Fibroblast of the aortic adventitia (primary cell): ENCODE data around the gene CSRNP3. TPM values are rescaled to one million over a fixed set of nuclear protein-coding genes. Genes with fewer than 3 reads are reported as not detected.

Experiments used
- DNase-seq: peaks from one replicate; pipeline ENCODE4 v3.0.0-alpha.2; 2010; ENCODE audit warnings: low read depth
- H3K4me3 ChIP-seq: 2 replicates; pipeline ENCODE4 v1.5.1; 2011; ENCODE audit warnings: low read depth, mild to moderate bottlenecking, control low read depth, low read length, moderate library complexity
- CTCF ChIP-seq: IDR thresholded peaks from 2 replicates; pipeline ENCODE4 v1.5.1; 2011; ENCODE audit warnings: mild to moderate bottlenecking, low read length, control low read depth, inconsistent platforms; ENCODE audit not compliant: insufficient read depth
- total RNA-seq: library from RNA; depleted of rRNA; stranded (reverse); fragments of >200 nt; gene quantifications from 2 replicates; pipeline ENCODE4 v1.2.3, GENCODE V29; 2012; ENCODE audit warnings: low replicate concordance

Gene CSRNP3
- total RNA-seq, 1 donor = 2.3 TPM

DNA sequence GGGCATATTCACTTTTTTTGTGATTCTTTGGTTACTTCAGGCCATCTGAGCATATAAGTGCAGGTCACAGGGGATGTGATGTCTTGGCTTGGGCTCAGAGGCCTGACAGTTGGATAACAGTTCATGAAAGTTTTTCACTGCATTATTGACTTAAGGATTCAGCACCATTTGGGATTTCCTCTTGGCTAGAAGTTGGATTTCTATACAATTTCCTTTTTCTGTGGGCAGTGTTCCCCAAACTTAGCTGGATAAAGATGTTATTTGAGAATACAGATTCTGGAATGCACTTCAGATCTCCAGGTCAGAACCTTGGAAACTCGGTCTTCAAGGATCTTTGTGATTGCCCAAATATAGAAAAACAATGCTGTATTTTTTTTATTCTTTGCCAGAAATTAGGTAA, 246.6 kb downstream of the CSRNP3 start:
- no peak overlapping the region for H3K4me3 ChIP-seq
- TF ChIP-seq CTCF = no peak
- no peak for DNase-seq

- H3K4me3 ChIP-seq = no peak overlapping the region
- DNase-seq = no peak
- TF ChIP-seq CTCF = no peak
These were observed 249.2 kb downstream of the CSRNP3 start for GRCh38 chr2:165718610-165719210.

DNA sequence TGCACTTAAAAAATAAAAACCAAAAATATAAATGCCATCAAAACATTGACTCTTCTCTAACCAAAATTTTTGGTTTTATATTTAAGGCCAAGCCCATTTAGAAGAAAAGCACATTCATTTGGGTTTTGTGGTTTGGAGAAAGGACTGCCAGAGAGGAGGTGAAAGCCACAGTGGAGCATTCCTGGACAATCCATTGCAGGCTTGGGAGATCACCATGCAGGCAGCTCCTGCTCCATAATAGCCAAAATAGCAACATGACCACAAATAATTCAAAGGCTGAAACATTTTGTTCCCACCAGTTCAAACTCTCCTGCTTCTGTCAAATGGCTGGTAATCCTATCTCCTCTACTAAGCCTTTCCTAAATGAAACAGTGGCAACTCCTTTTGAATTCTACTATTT, 251.0 kb downstream of the CSRNP3 start:
- DNase-seq = peak; percentile 74
- TF ChIP-seq CTCF = no peak
- H3K4me3 ChIP-seq = no peak overlapping the region

DNA sequence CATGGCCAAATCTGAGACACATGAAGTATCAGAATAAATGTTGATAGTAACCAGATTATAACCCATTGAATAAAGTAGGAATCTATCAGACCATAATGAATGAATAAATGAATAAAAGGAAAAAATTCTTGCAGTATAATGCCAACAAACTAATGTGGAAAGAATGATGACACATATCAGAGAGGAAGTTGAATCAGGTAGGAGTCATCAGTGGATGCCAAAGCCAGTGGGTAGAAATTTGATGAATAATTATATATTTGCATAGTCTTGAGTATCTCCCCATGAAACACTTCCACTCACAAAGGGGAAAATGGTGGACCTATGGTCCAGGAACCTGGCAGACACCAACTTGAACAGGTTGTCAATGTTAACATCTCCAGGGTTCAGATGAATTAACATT, 255.9 kb downstream of the CSRNP3 start:
- DNase-seq = peak; percentile 70
- no peak for TF ChIP-seq CTCF
- no peak overlapping the region for H3K4me3 ChIP-seq

Other genes with a start within 250 kb of the CSRNP3 start
- 16.7 and 18.5 TPM in 2 replicates for gene SCN2A, start 230.3 kb upstream of the CSRNP3 start, total RNA-seq